T-helper 9 cell (primary cell): ENCODE results near the gene TTLL9.

ENCODE experiments used
- DNase-seq: peaks from one replicate; pipeline ENCODE4 v3.0.0-alpha.2; 2020

TTLL9 gene

GRCh38 chr20:31988430-31989015, 118.1 kb downstream of the TTLL9 start:
- DNase-seq = no peak

DNA sequence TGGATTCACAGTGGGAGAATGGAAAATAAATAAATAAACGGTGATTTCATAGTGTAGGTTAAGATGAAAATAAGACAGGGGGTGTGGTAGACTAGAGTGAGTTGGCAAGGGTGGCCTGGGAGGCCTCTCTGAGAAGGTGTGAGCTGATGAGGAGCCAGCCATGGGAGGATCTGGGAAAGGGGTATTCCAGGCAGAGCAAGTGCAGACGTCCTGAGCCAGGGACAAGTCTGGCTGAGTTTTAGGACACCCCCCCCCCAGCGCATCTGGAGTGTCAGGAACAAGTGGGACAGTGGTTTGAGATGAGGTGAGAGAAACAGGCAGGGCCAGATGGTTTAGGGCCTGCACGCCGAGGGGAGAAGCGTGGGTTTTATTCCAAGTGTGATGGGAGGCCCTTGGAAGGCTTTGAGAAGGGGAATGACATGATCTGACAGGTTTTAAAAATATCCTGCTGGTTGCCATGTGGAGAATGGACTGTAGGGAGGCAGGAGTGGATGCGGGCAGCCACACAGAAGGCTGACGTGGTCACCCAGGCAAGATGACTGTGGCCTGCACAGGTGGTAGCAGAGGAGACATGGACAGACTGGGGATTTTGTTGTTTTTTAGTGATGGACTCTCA, 118.7 kb downstream of the TTLL9 start:
- no peak for DNase-seq

DNA sequence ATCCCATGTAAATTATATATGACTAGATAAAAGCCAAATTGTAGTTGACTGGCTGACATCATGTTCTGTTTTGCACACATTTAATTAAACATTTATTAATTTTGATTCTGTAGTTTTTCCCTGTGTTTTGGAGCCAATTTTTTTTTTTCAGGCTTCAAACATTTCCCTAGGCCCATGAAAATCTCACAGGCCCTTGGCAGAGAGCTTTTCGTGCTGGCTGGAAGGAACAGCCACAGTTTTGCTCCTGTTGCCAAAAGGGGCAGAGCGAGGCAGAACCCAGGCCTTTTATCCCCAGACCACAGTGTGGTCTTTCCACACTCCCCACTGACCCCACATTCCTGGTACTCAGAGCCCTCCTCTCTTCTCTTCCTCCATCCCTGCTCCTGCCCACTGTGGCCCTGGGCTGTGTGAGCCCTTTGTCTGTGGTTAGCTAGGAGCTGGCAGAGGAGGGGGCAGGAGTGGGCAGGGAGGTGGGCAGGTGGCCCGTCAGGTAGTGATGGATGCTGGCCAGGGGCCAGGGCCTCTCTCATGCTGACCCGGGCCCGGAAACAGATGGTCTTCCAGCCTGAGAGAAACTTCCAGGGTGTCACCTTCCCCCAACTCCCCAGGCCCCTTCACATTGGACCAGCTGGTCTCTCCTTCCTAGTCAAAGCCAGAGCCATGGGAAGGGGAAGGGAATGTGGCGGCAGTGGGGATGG, 120.4 kb downstream of the TTLL9 start:
- DNase-seq = no peak

- no peak for DNase-seq
Measured at GRCh38 chr20:31991339-31991705, 120.9 kb downstream of the TTLL9 start.

DNA sequence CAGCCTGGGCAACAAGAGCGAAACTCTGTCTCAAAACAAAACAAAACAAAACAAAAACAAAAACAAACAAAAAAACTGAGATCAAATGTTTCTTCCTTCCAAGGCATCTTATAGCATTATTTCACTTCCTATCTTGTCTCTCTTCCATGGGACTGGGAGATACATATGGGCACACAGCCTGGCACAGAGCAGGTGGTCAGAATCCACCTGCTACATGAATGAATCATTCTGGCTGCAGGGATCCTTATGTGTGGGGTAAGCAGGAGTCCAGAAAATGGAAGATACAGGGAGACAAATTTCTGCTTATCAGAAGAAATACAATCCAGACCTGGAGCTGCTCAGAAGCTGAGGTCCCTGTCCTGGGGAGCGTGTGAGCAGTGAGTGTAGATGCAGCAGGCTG, 121.7 kb downstream of the TTLL9 start:
- DNase-seq = no peak
